Neural cell (in vitro differentiated cells): ENCODE data around the gene DGKD. TPM values are rescaled to one million over a fixed set of nuclear protein-coding genes. Genes with fewer than 3 reads are reported as not detected.

Experiments
- H2AFZ ChIP-seq: fragments of 200-600, 300-800 bp; sonication (generic), shearing (Covaris generic); 2 replicates; pipeline ENCODE4 v1.6.0; 2014; ENCODE audit warnings: low read depth, mild to moderate bottlenecking, antibody characterized with exemption, low read length, moderate library complexity
- H3F3A ChIP-seq: fragments of 200-600 bp; shearing (Covaris generic); 2 replicates; pipeline ENCODE4 v1.6.1; 2016; ENCODE audit warnings: mild to moderate bottlenecking, moderate library complexity, mixed read lengths, antibody characterized with exemption, low read length; ENCODE audit not compliant: insufficient read depth, poor library complexity, severe bottlenecking
- H3K27ac ChIP-seq: fragments of 200-600, 300-800 bp; sonication (generic), shearing (Covaris generic); 2 replicates; pipeline ENCODE4 v1.5.1; 2014; ENCODE audit warnings: mild to moderate bottlenecking, low read length, moderate library complexity
- H3K27me3 ChIP-seq: fragments of 300-800, 200-600 bp; sonication (generic), shearing (Covaris generic); 2 replicates; pipeline ENCODE4 v1.6.0; 2014; ENCODE audit warnings: mild to moderate bottlenecking, low read depth, low read length, moderate library complexity; ENCODE audit not compliant: insufficient read depth
- H3K36me3 ChIP-seq: fragments of 300-800, 200-600 bp; sonication (generic), shearing (Covaris generic); 2 replicates; pipeline ENCODE4 v1.5.1; 2014; ENCODE audit warnings: mild to moderate bottlenecking, antibody characterized with exemption, low read length, moderate library complexity; ENCODE audit not compliant: insufficient read depth
- H3K4me2 ChIP-seq: fragments of 300-800, 200-600 bp; sonication (generic), shearing (Covaris generic); 2 replicates; pipeline ENCODE4 v1.6.0; 2014; ENCODE audit warnings: mild to moderate bottlenecking, low read length
- H3K4me3 ChIP-seq: fragments of 300-800, 200-600 bp; sonication (generic), shearing (Covaris generic); 2 replicates; pipeline ENCODE4 v1.5.1; 2014; ENCODE audit warnings: mild to moderate bottlenecking, low read length, moderate library complexity
- H3K79me2 ChIP-seq: fragments of 200-600 bp; shearing (Covaris generic); replicated peaks from 2 replicates; pipeline ENCODE4 v1.6.0; 2014; ENCODE audit warnings: mild to moderate bottlenecking, low read length, moderate library complexity; ENCODE audit not compliant: insufficient read depth
- H3K9ac ChIP-seq: fragments of 300-800, 200-600 bp; sonication (generic), shearing (Covaris generic); 2 replicates; pipeline ENCODE4 v1.6.1; 2016; ENCODE audit warnings: mild to moderate bottlenecking, low read length, mixed read lengths
- H3K9me2 ChIP-seq: fragments of 200-600 bp; shearing (Covaris generic); 2 replicates; pipeline ENCODE4 v1.6.1; 2016; ENCODE audit warnings: mild to moderate bottlenecking, low read length, mixed read lengths; ENCODE audit not compliant: insufficient read depth
- H3K9me3 ChIP-seq: fragments of 200-600, 300-800 bp; sonication (generic), shearing (Covaris generic); 2 replicates; pipeline ENCODE4 v1.6.1; 2016; ENCODE audit warnings: mild to moderate bottlenecking, mixed run types, low read length, moderate library complexity, mixed read lengths
- H4K20me1 ChIP-seq: fragments of 200-600 bp; shearing (Covaris generic); 2 replicates; pipeline ENCODE4 v1.6.1; 2016; ENCODE audit warnings: mild to moderate bottlenecking, mixed run types; ENCODE audit not compliant: insufficient read depth
- CTCF ChIP-seq: fragments of 450-650 bp; IDR thresholded peaks from 2 replicates; pipeline ENCODE4 v1.5.1; 2014; ENCODE audit warnings: antibody characterized with exemption, mild to moderate bottlenecking, moderate library complexity; ENCODE audit not compliant: poor library complexity, severe bottlenecking
- EP300 ChIP-seq: fragments of 450-650 bp; conservative IDR thresholded peaks from 2 replicates; pipeline ENCODE4 v1.6.1; 2014; ENCODE audit warnings: antibody characterized with exemption, mild to moderate bottlenecking, moderate library complexity; ENCODE audit not compliant: poor library complexity, severe bottlenecking
- EZH2 ChIP-seq: fragments of 200-600, 300-800 bp; shearing (Covaris generic), sonication (generic); IDR thresholded peaks from 2 replicates; pipeline ENCODE4 v1.6.1; 2014; ENCODE audit warnings: antibody characterized with exemption, low read length, borderline replicate concordance, mild to moderate bottlenecking; ENCODE audit not compliant: insufficient read depth, poor library complexity, severe bottlenecking
- MXI1 ChIP-seq: fragments of 450-650 bp; conservative IDR thresholded peaks from 2 replicates; pipeline ENCODE4 v1.6.1; 2014; ENCODE audit warnings: antibody characterized with exemption, mild to moderate bottlenecking; ENCODE audit not compliant: poor library complexity, severe bottlenecking
- POLR2AphosphoS5 ChIP-seq: IDR thresholded peaks from 2 replicates; pipeline ENCODE4 v1.6.1; 2012
- RAD21 ChIP-seq: fragments of 450-650 bp; conservative IDR thresholded peaks from 2 replicates; pipeline ENCODE4 v1.6.1; 2014; ENCODE audit warnings: antibody characterized with exemption, mild to moderate bottlenecking, moderate library complexity
- REST ChIP-seq: IDR thresholded peaks from 2 replicates; pipeline ENCODE4 v1.6.1; 2012; ENCODE audit warnings: borderline replicate concordance
- SMC3 ChIP-seq: fragments of 450-650 bp; conservative IDR thresholded peaks from 2 replicates; pipeline ENCODE4 v1.6.1; 2014; ENCODE audit warnings: antibody characterized with exemption, mild to moderate bottlenecking, moderate library complexity; ENCODE audit not compliant: poor library complexity
- TAF1 ChIP-seq: IDR thresholded peaks from 2 replicates; pipeline ENCODE4 v1.6.1; 2012; ENCODE audit warnings: low read depth
- polyA plus RNA-seq: library from polyadenylated mRNA; depleted of rRNA; stranded (reverse); fragments of >200 nt; gene quantifications from 2 replicates; pipeline ENCODE4 v1.2.3, GENCODE V29; 2014

DGKD gene
- polyA plus RNA-seq, 1 donor from 2014 or later = 36.4 TPM

- TF ChIP-seq RAD21 (no peak), SMC3 (no peak), POLR2AphosphoS5 (no peak), TAF1 (no peak), EZH2 (no peak), CTCF (no peak), REST (no peak), EP300 (no peak), MXI1 (no peak)
- Histone ChIP-seq H3F3A (no peaks in the 10 kb centered on the region), H3K9ac (no peak overlapping the region), H3K9me2 (no peaks in the 10 kb centered on the region), H2AFZ (no peak overlapping the region), H3K27me3 (no peaks in the 10 kb centered on the region), H3K27ac (no peak overlapping the region), H3K36me3 (peaks cover 6% of the 10 kb centered on the region), H3K4me3 (no peak overlapping the region), H4K20me1 (no peaks in the 10 kb centered on the region), H3K4me2 (no peak overlapping the region), H3K9me3 (no peaks in the 10 kb centered on the region), H3K79me2 (no peaks in the 10 kb centered on the region)
Measured at GRCh38 chr2:233503947-233504637, 149.8 kb downstream of the DGKD start.

GRCh38 chr2:233513953-233514655, 159.8 kb downstream of the DGKD start:
- TF ChIP-seq POLR2AphosphoS5 = no peak
- TF ChIP-seq TAF1 = no peak
- TF ChIP-seq EP300 = no peak
- TF ChIP-seq CTCF = no peak
- no peak for TF ChIP-seq RAD21
- no peak for TF ChIP-seq EZH2
- no peak for TF ChIP-seq SMC3
- no peak for TF ChIP-seq MXI1
- no peak for TF ChIP-seq REST

More at GRCh38 chr2:233513953-233514655, 159.8 kb downstream of the DGKD start:
- Histone ChIP-seq H2AFZ (no peak overlapping the region), H3K4me2 (no peak overlapping the region), H3K79me2 (no peaks in the 10 kb centered on the region), H3F3A (no peaks in the 10 kb centered on the region), H3K9me2 (no peaks in the 10 kb centered on the region), H3K27ac (no peak overlapping the region), H4K20me1 (no peaks in the 10 kb centered on the region), H3K9ac (no peak overlapping the region), H3K27me3 (no peaks in the 10 kb centered on the region), H3K4me3 (no peak overlapping the region), H3K9me3 (no peaks in the 10 kb centered on the region), H3K36me3 (peaks cover 3% of the 10 kb centered on the region)
